CD4-positive, alpha-beta T cell (primary cell): ENCODE results near the gene CDH12. TPM values are rescaled to one million over a fixed set of nuclear protein-coding genes. Genes with fewer than 3 reads are reported as not detected.

Source experiments
- ATAC-seq: fragments of 200-7000 bp; cut with Tn5 transposase; one replicate; pipeline ENCODE4 v1.10.0; 2022; ENCODE audit warnings: mild to moderate bottlenecking; ENCODE audit not compliant: poor library complexity
- CTCF ChIA-PET: fragments of 350-600 bp; sonication (Branson Sonifier 250); formaldehyde crosslinking; loops from one replicate; lab custom pipeline; 2021; ENCODE audit warnings: antibody characterized with exemption, inconsistent platforms; lab: Charles Lee
- POLR2A ChIA-PET: fragments of 350-600 bp; sonication (Branson Sonifier 250); formaldehyde crosslinking; loops from one replicate; lab custom pipeline; 2021; ENCODE audit warnings: antibody characterized with exemption, inconsistent platforms; lab: Charles Lee
- DNase-seq, 14 experiments: peaks; one replicate each; pipeline ENCODE4 v3.0.0-alpha.2; 2013 to 2020; ENCODE audit warnings: mixed read lengths in 2 of 14
- H3K27ac ChIP-seq, 2 donors: one replicate each; pipeline versions ENCODE4 v1.5.1 to v1.7.0; 2013; ENCODE audit warnings: low read length in 2 of 2, low read depth in 1 of 2, mild to moderate bottlenecking in 1 of 2
- H3K27me3 ChIP-seq, 2 experiments: 1 replicate in 1 of 2; 2 replicates in 1 of 2; pipeline versions ENCODE4 v1.6.1 to v1.7.0; 2013; ENCODE audit warnings: low read length in 2 of 2, control low read depth in 1 of 2, mild to moderate bottlenecking in 1 of 2, moderate library complexity in 1 of 2; ENCODE audit not compliant: insufficient read depth in 2 of 2, control insufficient read depth in 1 of 2
- H3K36me3 ChIP-seq: one replicate; pipeline ENCODE4 v1.6.1; 2013; ENCODE audit warnings: low read length, control low read depth; ENCODE audit not compliant: insufficient read depth
- H3K4me1 ChIP-seq: one replicate; pipeline ENCODE4 v1.6.1; 2013; ENCODE audit warnings: low read length, control low read depth; ENCODE audit not compliant: insufficient read depth
- H3K4me3 ChIP-seq: one replicate; pipeline ENCODE4 v1.5.1; 2013; ENCODE audit warnings: mild to moderate bottlenecking, low read length, moderate library complexity
- H3K9me3 ChIP-seq, 2 experiments: 1 replicate in 1 of 2; 2 replicates in 1 of 2; pipeline versions ENCODE4 v1.6.1 to v1.7.0; 2013; ENCODE audit warnings: low read length in 2 of 2, mild to moderate bottlenecking in 2 of 2, control low read depth in 1 of 2, moderate library complexity in 1 of 2; ENCODE audit not compliant: control insufficient read depth in 1 of 2, insufficient read depth in 1 of 2
- H3K27ac Mint-ChIP-seq: one replicate; pipeline ENCODE4 v1.8.0; 2020; ENCODE audit warnings: mixed read lengths
- H3K27me3 Mint-ChIP-seq: one replicate; pipeline ENCODE4 v1.8.0; 2021; ENCODE audit warnings: mixed read lengths
- H3K36me3 Mint-ChIP-seq: one replicate; pipeline ENCODE4 v1.8.0; 2021; ENCODE audit warnings: low read depth, mixed read lengths
- H3K4me1 Mint-ChIP-seq: one replicate; pipeline ENCODE4 v1.8.0; 2021; ENCODE audit warnings: low read depth, mixed read lengths
- H3K4me3 Mint-ChIP-seq: one replicate; pipeline ENCODE4 v1.8.0; 2020; ENCODE audit warnings: mild to moderate bottlenecking, mixed read lengths
- H3K9me3 Mint-ChIP-seq: one replicate; pipeline ENCODE4 v1.8.0; 2020; ENCODE audit warnings: mixed read lengths
- intact Hi-C, 2 experiments: fragments of 100-400 bp; cut with DNase I in 1 of 2; cut with micrococcal nuclease in 1 of 2; formaldehyde crosslinking; loops; one replicate each; pipeline versions ENCODE4 v1.15.1 to v1.9.0; 2023 to 2025; cut with DNase I, micrococcal nuclease
- total RNA-seq, 174 experiments: library from RNA in 2 of 174; stranded (reverse) in 2 of 174; gene quantifications; one replicate each; pipeline ENCODE4 v1.2.3 and lab custom pipeline; 2021 to 2026
- TF ChIP-seq, protein P1 (sequence below): fragments of 200-600 bp; IDR thresholded peaks from one replicate; pipeline ENCODE4 v1.8.0; 2022; ENCODE audit warnings: antibody characterized with exemption, mild to moderate bottlenecking

CDH12 gene
- total RNA-seq, 2 experiments from 2014 or later: not detected

DNA sequence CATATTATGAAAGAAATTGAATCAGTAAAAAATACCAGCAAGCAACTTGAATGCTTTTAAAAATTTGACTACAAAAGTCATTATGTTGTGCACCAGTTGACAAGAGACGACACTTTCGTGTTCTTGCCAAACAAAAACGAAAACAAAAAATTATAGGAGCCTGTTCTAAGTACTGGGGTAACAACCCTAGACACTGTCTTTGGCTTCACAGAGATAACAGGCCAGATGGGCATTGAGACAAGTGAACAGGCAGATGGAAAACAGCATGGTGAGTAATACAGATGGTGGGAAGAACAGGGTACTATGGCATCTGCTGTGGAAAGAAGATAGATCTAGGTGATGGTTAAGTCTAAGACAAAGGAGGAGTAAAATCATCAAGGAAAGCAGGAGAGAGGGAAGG, 99.0 kb downstream of the CDH12 start:
- no peaks in the 10 kb centered on the region for H3K36me3 Mint-ChIP-seq
- intact Hi-C loops: no loop called here
- H3K9me3 ChIP-seq: peaks cover 4 to 8% of the 10 kb centered on the region in 2 experiments
- ChIA-PET CTCF (interaction anchor here (0.8 kb wide), 1 partner anchor 16 kb away, joined by 3 read pairs; no protein-coding TSS in a partner anchor), POLR2A (no interaction called here)
- no peaks in the 10 kb centered on the region for H3K27me3 Mint-ChIP-seq
- no peaks in the 10 kb centered on the region for H3K4me1 Mint-ChIP-seq
- TF ChIP-seq, protein P1, sequence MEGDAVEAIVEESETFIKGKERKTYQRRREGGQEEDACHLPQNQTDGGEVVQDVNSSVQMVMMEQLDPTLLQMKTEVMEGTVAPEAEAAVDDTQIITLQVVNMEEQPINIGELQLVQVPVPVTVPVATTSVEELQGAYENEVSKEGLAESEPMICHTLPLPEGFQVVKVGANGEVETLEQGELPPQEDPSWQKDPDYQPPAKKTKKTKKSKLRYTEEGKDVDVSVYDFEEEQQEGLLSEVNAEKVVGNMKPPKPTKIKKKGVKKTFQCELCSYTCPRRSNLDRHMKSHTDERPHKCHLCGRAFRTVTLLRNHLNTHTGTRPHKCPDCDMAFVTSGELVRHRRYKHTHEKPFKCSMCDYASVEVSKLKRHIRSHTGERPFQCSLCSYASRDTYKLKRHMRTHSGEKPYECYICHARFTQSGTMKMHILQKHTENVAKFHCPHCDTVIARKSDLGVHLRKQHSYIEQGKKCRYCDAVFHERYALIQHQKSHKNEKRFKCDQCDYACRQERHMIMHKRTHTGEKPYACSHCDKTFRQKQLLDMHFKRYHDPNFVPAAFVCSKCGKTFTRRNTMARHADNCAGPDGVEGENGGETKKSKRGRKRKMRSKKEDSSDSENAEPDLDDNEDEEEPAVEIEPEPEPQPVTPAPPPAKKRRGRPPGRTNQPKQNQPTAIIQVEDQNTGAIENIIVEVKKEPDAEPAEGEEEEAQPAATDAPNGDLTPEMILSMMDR: no peak
- DNase-seq (no peak), ATAC-seq (no peak)
- H3K4me3 Mint-ChIP-seq: no peak overlapping the region
- H3K27ac ChIP-seq: no peak overlapping the region
- peaks cover 2% of the 10 kb centered on the region for H3K9me3 Mint-ChIP-seq
- H3K27me3 ChIP-seq: no peaks in the 10 kb centered on the region
- H3K4me3 ChIP-seq: no peak overlapping the region
- no peak overlapping the region for H3K27ac Mint-ChIP-seq
- no peaks in the 10 kb centered on the region for H3K36me3 ChIP-seq
- H3K4me1 ChIP-seq: no peaks in the 10 kb centered on the region

DNA sequence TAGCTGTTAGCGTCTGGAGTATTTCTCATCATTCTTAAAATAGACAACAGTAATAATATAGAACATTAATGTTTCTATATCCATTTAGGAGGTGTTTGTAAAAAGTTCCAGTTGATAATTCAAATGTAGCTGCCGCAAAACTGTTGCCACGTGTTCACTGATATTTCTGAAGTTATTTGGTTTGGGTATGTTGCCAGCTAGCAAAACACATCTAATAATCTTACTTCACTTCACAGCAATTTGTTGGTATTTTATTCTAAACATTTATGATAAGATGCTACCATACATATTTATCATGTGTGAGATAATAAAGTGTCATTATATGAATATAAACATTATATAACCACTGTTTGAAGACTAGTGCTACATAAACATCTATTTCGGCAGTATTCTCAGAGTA, 101.6 kb downstream of the CDH12 start:
- POLR2A ChIA-PET: no interaction called here
- H3K27me3 Mint-ChIP-seq: no peaks in the 10 kb centered on the region
- DNase-seq (no peak), ATAC-seq (no peak)
- H3K27ac Mint-ChIP-seq: no peak overlapping the region
- no peak overlapping the region for H3K4me3 ChIP-seq
- no peaks in the 10 kb centered on the region for H3K4me1 ChIP-seq
- no peaks in the 10 kb centered on the region for H3K27me3 ChIP-seq
- intact Hi-C loops: no loop called here
- H3K36me3 Mint-ChIP-seq: no peaks in the 10 kb centered on the region
- H3K4me1 Mint-ChIP-seq: no peaks in the 10 kb centered on the region
- TF ChIP-seq, protein P1: no peak
- H3K4me3 Mint-ChIP-seq: no peak overlapping the region
- H3K27ac ChIP-seq: no peak overlapping the region
- H3K9me3 ChIP-seq: peaks cover 0 to 8% of the 10 kb centered on the region in 2 experiments
- no peaks in the 10 kb centered on the region for H3K36me3 ChIP-seq
- CTCF ChIA-PET: no interaction called here
- peaks cover 2% of the 10 kb centered on the region for H3K9me3 Mint-ChIP-seq

DNA sequence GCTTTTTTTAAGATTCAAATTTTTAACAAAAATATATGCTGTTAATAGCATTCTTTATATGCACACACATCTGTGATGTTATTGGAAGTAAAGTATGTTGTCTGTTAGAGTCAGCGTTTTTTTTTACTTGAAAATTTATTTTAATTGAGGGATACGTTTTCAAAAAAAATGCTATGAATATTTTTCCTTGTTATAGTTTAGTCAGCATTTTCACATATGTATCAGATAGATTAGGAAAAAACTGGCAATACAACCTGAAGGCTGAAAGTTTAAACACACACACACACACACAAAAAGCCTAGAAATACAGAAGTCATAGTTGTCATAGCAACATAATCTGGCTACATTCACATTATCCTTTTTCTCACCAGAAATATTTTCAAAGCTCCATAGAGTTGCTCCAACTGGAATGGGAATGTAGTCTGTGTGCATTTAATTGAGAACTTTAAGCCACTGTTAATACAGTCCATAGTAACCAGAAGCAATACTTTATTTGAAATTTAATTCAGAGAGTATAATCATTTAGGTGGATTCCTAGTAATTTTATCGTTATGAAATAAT, 116.6 kb downstream of the CDH12 start:
- POLR2A ChIA-PET: no interaction called here

More for the DNA sequence above, 116.6 kb downstream of the CDH12 start:
- intact Hi-C loops: no loop called here
- Histone ChIP-seq H3K9me3 (no peaks in the 10 kb centered on the region), H3K27me3 (no peaks in the 10 kb centered on the region), H3K36me3 (no peaks in the 10 kb centered on the region), H3K4me1 (no peaks in the 10 kb centered on the region), H3K27ac (no peak overlapping the region), H3K4me3 (no peak overlapping the region)
- Mint-ChIP-seq H3K4me3 (no peak overlapping the region), H3K36me3 (no peaks in the 10 kb centered on the region), H3K4me1 (no peaks in the 10 kb centered on the region), H3K9me3 (peaks cover 5% of the 10 kb centered on the region), H3K27me3 (no peaks in the 10 kb centered on the region), H3K27ac (no peak overlapping the region)
- ATAC-seq (no peak), DNase-seq (no peak)
- TF ChIP-seq, protein P1: no peak
- CTCF ChIA-PET: no interaction called here
